GM21576 (cell line): Measurements from ENCODE around the gene NUP214.
"Not testable (repeated sequence)": the region's sequence is repeated elsewhere in the genome, so short reads cannot be mapped to it uniquely, and the experiment has no call there.

Experiments
- ATAC-seq: cut with Tn5 transposase; IDR thresholded peaks from one replicate; pipeline ENCODE4 v1.9.1; 2021; ENCODE audit warnings: mild to moderate bottlenecking, moderate library complexity; ENCODE audit not compliant: unreplicated experiment

Gene NUP214

DNA sequence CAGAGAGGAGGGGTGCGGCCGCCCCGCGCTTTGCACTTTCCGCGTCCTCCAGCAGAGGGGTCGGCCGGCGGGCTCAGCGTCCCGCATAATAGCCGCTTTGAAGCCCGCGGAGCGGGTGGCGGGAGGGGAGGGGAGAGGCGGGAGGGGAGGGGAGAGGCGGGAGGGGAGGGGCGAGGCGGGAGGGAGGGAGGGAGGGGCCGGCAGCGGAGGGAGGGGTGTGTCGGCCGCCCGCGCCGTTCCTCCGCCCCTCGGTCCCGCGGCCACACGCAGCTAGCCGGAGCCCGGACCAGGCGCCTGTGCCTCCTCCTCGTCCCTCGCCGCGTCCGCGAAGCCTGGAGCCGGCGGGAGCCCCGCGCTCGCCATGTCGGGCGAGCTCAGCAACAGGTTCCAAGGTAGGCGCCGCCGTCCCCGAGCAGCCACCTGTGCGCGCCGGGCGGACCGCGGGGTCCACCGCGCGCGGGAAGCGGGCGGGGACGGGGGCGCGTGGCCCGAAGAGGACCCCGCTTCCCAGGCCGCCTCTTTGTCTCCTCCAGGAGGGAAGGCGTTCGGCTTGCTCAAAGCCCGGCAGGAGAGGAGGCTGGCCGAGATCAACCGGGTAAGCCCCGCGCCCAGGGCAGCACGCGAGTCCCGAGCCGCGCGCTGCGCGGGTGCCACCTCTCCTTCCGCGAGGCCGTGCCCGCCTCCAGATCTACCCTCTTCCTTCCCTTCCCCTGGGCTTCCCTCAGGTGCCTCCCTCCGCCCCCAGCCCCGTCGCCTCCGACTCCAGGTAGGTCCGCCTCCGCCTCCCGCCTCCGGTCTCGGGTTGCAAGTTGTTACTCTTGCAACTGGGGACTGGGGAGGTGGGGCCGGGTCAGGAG, 28.9 kb upstream of the NUP214 start, which contains the start of gene AIF1L:
TSS of gene AIF1L (plus strand) at position 263 of the 857 bp plus-strand sequence. CDS start at position 362, 99 bp downstream.
- ATAC-seq = no peak

DNA sequence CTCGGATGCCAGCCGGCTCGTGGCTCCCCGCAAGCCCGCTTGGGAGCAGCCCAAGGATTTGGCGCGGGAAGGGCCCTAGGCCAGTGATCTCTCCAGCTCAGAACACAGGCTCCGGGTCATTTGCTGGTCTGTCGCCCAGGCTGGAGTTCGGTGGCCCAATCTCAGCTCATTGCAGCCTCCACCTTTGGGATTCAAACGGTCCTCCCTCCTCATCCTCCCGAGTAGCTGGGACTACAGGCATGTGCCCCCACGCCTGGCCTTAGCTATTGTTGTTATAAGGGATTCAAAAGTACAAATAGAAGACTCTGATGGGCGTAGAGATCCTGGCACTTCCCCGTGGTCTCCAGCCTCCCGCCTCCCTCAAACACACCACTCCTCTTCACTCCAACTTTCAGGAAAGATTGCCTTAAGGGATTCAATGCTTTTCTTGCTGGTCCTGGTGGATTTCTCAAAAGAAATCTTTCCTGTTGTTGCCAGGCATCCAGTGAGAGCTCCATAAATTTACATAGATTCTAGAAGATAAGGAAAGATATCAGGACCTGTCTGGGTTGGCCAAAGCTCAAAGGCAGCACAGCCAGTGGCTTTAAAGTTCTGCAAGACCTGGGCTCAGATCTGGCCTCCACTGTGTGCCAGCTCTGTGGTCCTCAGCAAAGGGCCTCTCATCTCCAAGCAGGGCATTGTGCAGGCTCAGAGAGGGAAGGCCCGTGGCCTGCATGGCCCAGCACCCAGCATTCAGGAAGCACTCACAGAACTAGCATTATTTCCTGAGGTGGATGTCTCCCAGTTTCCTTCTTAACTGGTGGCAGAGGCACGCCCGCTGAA, 28.0 kb upstream of the NUP214 start:
- no peak for ATAC-seq

DNA sequence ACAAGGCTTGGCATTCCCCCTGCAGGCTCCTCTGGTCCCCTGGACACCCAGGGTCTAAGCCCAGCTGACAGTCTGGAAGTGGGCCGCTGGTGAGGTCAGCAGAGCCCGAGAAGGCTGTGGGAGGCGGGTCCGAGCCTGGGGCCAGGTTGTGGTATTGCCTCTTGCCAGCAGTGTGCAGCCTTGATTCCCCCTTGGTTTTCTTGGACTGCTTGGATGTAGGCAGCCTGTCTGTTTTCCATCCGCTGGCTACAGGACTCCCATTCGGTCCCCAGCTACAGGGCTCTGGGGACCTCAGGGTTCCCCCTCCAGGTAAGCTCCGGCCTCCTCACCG, 27.5 kb upstream of the NUP214 start:
- no peak for ATAC-seq

DNA sequence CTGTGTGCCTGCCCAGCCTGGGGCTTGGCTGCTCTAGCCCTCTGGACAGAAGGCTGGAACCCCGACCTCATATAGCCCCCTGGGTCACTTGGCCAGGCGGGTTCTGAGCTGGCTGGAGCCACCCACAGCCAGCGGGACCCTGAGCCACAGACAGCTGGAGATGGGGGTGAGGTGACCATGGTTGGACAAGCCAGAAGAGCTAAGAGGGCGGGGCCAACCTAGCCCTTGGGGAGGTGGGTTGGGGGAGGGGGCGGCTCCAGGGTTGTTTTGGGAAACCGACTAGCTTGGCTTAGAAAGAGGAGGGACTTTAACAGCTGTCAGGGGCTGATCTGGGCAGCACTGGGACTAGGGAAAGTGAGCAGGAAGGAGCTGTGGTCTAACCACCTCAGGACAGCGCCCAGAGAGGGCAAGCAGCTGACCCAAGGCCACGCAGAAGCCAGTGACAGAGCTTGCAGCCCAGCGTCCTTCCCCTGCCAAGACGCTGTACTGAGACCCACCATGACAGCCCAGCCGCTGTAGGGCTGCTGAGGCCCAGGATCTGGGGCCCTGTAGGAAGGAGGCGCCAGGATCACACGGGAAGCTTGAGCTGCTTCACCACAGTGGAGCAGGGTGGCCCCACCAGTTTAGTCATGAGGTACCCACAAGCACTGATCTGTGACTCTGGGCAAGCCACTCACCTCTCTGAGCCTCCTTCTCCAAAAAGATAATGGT, 26.8 kb upstream of the NUP214 start:
- no peak for ATAC-seq

DNA sequence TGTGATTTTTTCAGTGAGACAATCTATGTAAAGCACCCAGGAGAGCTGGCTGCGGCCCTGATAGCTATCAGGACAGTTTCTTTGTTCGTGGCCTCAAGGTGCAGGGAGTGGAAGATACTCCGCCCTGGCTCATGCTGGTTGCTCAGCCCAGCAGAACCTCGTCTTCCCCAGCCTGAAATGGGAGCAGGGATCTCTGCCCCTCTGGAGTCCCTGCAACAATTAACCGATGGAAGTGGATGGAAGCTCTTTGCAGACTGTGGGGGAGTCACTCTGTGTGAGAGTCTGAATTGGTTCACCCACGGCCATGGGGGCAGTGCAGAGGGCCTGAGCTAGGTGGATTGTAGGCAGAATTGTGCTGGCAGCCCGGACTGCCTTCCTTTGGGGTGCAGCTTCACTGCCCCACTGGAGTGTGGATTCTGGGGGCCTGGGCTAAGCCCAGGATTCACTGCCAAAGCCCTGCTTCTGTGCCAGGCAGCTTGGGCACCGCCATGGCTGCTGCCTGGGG, 26.2 kb upstream of the NUP214 start:
- ATAC-seq = no peak

DNA sequence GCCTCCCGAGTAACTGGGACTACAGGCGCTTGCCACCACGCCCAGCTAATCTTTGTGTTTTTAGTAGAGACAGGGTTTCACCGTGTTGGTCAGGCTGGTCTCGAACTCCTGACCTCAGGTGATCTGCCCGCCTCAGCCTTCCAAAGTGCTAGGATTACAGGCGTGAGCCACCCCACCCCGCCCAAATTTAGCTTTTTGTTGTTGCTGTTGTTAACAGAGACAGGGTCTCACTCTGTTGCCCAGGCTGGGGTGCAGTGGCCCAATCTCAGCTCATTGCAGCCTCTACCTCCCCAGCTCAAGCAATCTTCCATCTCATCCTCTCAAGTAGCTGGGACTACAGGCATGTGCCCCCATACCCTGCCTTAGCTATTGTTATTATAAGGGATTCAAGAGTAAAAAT, 25.5 kb upstream of the NUP214 start:
- ATAC-seq = not testable (repeated sequence)

DNA sequence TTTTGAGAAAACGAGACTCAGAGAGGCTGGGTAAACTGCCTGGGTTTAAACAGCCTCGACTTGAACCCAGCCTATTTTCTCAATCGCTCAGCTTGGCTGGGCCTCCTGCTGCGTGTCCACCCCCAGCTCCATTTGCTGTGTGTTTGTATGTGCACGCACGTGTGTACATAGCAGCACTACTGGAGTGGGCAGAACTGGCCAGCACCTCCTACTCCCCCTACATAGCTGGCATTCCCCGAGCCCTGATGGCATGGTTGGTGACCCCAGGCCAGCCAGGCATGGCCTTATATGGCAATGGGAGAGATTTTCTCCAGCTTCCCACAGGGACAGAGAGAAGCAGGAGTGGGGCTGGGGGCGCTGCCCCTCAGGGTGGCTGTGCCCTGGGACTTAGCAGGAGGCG, 24.9 kb upstream of the NUP214 start:
- ATAC-seq = no peak

DNA sequence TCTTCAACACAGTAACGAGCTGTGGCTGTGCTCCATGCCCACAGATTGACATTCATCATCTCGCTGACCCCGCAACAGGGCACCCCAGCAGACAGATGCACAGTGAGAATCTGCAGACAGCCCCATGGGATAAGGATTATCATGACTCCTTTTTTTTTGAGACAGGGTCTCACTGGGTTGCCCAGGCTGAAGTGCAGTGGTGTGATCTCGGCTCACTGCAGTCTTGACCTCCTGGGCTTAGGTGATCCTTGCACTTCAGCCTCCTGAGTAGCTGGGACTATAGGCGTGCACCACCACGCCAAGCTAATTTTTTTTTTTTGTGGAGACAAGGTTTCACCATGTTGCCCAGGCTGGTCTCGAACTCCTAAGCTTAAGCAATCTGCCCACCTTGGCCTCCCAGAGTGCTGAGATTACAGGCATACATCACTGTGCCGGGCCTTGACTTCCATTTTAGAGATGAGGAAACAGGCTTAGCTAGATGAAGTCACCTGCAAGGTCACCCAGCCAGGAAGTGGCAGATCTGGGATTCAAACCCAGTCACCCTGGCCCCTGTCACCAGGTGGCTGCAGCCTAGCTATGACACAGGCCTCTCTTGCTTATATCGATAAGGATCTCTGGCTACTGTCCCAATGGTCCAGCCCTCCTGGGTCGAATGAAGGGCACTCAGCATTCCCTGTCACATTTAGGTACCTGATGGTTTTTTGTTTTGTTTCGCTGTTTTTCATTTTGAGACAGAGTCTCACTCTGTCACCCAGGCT, 24.0 kb upstream of the NUP214 start:
- ATAC-seq = no peak

DNA sequence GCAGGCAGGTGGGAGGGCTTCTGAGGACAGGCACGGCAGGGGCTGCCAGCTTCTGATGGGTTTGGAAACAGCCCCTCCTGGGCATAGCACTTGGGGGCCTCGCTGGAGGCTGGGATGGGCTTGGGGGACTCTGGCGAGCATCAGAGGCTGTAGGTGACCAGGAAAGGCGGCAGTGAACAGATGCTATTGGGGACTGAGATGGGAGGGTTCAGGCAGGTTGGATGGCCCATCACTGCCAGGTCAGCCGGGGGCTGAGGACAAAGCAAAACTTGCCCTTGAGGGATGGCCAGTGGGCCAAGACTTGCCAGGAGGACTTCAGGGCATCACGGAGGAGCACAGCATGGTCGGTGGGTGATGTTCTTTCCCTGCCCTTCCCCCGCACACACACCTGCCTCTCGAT, 22.4 kb upstream of the NUP214 start:
- ATAC-seq = no peak

DNA sequence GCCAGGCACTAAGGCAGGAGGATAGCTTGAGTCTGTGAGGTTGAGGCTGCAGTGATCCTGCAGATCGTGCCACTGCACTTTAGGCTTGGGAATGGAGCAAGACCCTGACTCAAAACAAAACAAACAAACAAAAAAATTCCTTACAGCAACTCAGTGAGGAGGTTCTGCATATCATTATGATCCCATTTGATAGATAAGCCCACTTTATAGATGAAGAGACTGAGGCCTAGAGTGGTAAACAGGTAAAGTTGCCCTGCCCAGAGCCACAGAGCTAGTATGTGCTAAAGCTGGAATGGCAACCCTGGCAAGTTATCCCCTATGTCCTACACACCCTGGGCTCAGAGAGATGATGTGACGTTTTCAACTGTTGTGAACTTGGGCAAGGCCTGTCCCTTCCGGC, 21.9 kb upstream of the NUP214 start:
- ATAC-seq = no peak

DNA sequence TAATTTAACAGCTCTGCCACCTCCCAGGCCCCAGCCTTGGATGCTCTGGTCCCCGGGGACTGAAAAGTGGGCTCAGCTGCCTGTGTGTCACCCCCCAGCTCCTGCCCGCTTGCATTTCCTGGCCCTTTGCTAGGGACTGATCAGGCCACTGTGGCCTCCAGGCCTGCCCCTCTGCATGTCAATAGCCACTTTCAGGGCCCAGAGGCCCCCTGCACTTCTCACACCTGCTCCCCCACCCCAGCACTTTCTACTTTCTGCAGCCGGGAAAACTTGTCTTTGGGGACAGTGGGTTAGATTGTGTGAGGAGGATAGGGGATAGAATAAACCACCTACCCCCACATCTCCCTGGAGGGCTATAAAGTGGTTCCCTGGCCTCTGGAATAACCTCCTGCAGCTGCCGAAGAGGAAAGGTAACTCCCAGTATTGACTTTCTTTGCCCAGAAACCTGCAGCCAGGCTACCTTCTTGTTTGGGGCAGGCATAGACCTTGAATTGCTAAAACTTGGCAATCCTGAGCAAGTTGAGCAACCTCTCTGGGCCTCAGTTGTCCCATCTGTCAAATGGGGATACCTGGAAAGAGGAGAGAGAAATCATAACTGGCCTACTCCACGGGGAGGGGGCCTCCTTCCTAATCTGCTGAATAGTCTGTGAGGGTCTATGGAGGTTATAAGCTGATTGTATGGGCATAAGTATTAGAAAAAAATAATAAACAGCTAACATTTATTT, 21.2 kb upstream of the NUP214 start:
- no peak for ATAC-seq

DNA sequence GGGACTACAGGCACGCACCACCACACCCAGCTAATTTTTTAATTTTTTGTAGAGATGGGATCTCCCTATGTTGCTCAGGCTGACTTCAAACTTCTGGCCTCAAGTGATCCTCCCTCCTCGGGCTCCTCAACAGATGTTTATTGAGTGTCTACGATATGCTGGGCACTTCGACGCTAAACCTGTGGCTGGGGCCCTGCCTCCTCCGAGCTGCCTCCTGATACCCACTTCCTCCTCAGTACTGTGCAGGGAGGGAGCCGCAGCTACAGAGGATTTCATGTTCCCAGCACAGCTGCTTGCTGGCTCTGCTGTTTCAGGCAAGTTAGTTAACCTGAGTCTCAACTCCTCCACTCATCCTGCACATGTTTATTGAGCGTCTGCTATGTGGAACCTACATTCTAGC, 19.4 kb upstream of the NUP214 start:
- no peak for ATAC-seq

DNA sequence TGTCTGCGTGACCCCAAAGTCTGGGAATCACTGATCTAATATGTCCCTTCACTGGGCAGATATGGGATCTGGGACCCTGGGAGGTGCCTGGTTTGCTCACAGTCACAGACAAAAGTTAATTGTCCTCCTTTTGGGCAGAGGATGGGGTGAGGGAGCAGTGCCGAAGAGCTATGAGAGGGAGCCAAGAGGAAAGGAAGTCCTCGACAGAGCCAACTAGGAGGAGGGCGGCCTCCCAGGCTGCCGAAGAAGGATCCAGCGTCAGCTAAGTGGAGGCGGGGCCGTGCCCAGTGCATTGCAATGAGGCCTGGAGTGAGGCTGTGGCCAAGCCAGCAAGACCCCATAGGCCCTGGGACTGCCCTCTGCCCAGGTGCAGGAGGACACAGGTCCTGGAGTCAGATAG, 17.6 kb upstream of the NUP214 start:
- no peak for ATAC-seq

DNA sequence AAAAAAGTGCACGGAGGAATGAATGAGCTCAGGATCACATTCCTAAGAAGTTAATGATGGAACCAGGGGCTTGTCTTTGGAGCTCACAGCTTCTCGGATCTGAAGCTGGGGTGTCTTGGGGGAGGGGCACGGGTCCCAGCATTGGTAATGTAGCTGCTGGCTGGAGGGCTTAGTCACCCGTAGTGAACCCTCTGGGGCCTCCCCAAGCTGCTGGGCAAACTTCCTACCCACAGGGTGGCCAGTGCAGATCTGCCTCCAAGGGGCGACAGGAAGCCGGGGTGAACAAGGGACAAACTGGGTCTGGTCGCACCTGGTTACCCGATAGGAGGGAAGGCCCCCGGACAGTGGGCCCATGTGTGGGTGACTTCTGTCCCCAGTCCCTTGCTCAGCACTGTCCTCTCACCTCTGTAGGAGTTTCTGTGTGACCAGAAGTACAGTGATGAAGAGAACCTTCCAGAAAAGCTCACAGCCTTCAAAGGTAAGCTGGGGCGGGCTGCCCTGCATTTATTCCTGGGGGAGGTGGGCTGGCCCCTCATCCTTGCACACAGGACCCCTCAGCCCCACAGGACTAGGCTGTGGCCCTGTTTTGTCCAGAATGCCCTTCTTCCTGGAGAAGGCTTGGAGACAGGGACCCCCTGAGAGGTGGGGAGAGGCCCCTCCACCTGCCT, 14.1 kb upstream of the NUP214 start:
- ATAC-seq = no peak

DNA sequence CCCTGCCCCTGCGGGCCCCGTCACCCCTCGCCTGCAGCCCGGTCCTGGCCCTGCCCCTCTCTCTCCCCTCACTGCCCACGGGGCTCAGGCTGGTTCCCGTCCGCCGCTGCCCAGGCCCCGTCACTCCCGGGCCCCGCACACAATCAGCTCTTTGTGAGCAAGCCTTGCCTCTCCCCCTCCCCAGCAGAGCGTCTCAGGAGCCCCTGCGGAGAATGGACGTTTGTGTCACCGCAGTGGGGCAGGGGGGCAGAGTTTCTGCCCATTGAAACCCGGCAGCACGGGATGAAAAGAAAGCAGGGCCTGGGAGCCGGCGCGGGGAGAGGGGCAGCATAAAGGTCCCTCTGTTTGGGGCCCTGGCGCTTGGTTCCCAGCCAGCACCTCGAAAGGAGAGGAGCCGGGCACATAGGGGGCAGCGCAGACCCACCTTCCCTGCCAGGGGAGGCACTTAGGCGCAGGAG, 13.5 kb upstream of the NUP214 start:
- ATAC-seq = no peak

DNA sequence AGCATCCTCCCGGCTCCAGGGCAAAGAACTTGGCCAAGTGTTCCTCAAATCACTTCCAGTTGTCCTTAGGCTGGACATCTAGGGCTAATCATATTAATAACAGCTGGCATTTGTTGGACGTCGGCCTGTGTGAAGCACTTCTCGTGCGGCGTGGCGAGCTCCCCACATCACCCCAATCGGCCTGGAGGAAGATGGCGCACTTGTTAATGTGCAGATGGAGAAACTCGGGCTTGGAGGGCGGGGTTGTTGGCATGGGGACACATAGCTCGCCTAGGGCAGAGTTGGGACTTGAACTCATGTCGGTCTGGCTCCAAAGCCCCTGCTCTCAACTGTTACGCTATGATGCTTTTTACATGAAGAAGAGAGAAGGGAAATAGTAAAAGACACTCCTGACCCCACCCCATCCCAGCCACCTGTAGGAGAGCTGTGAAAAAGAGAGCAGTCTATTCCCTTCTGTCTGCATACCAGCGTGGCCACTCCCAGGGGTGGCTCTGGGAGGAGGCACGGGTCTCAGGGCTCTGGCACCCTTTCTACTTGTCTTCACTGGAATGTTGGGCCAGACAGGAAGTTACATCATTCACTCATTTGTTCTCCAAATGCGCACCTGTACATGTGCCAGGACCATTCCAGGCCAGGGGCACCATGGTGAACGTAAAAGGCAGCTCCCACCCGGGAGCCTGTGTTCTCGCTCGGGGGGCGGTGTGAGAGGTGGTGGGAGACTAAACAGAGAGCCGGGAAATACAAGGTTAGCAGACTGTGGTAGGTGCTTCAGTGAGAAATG, 12.8 kb upstream of the NUP214 start:
- no peak for ATAC-seq

DNA sequence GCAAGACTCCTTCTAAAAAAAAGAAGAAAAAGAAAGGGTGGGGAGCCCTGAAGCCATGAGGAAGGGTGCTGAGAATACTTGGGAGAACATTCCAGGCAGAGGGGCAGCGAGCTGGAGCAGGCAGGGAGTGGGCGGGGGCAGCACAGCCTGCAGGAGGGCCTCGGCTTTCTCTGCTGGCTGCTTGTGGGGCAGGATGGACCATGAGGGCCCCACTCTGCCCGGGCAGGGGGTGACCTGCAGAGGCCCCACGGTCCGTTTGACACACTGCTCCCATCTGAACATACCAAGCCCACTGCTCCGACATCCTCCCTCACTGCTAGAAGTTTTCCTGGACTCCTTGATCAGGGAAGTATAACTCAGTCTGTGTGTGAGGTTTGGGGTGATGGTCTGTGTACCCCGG, 11.7 kb upstream of the NUP214 start:
- no peak for ATAC-seq

DNA sequence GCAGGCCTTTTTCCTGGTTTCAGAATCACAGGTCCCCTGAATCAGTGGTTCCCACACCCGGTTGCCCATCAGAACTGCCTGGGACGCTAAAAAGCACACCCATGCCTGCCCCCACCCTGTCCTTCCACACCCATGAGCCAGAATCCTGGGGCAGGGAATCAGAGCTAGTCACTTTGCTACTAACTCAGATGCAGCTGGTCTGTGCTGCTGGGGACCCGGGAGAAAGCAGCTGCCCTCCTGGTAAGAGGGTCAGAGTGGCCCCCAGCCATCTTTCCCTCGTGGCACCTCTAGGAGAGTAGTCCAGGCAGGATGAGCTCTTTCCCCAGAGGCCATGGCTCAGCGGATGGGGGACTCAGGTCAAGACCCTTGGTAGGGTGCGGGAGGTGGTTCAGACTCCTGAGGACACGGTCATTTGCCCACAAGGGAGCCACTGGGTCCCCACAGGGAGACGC, 11.3 kb upstream of the NUP214 start:
- no peak for ATAC-seq
